HL-60/S4 (cell line): ENCODE measurements around the gene SLC6A5.
"Not testable (repeated sequence)": the region's sequence is repeated elsewhere in the genome, so short reads cannot be mapped to it uniquely, and the experiment has no call there.

Experiments used
- in situ Hi-C: fragments of 300-500 bp; cut with MboI; formaldehyde crosslinking; loops from 2 replicates; pipeline ENCODE4 v1.14.3; 2022; ENCODE audit warnings: low sequenced_read_pairs

Gene SLC6A5

DNA sequence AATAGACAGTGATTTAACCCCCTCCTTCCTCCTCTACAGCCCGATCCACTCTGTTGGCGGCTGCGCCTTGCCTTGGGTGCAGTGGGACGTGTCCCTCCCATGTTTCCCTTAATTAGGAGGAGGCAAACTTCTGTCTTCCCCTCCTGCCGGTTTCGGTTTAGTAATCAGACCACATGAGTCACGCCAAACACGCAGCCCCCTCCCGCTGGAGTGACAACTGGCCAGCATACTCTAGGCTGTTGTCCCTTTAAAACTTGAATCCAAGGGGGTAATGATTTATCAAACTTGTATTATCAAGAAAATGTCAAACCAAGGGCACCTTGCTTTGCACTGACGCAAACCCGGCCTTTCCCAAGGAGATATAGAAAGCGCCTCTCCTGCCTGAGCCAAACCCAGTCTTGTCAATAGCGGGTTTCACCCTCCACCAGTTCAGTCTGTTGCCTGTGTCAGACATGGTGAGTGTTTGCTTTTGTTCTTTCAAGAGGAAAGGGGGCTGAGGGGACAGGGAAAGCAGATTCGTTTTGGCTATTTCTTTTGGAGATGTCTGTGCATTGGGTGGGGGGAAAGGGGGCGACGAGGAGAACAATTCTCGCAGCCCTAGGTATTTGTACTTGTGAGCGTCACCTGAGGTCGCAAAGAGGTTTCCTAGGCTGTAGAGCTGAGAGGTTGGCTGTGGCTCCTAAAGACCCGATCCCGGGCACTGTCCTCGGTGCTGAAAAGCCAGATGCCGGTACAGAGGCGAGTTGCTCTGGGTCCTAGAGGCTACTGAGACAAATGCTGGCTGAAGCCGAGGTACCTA, at the start of gene SLC6A5:
TSS of gene SLC6A5 (plus strand) at position 388 of the 799 bp plus-strand sequence. CDS start at position 453, 65 bp downstream.
- in situ Hi-C loops, result no loop called here

DNA sequence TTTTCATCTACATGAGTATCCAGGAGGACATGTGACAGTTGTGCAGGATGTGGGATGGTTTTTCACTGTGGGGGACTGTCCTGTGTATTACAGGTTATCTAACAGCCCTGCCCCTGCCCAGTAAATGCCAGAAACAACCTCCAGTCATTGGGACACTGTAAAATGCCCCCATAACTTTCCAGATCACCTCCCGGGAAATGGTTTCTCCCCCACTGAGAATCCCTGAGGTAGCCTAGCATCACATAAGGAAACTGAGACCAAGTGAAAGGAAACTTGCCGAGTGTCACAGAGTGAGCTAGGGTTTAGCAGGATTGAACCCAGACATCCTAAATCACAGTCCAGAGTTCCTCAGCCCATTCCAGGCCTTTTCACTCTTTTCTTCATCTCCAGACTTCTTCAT, 48.3 kb upstream of the SLC6A5 start:
- in situ Hi-C loops, result no loop called here

DNA sequence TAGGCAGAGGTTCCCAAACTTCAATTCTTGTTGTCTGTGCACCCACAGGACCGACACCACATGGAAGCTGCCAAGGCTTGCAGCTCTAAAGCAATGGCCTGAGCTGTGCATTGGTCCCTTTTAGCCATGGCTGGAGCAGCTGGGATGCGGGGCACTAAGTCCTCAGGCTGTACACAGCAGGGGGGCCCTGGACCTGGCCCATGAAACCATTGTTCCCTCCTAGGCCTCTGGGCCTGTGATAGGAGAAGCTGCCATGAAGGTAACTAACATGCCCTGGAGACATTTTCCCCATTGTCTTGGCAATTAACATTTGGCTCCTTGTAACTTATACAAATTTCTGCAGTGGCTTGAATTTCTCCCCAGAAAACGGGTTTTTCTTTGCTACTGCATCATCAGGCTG, 43.6 kb upstream of the SLC6A5 start:
- in situ Hi-C loops, result no loop called here

DNA sequence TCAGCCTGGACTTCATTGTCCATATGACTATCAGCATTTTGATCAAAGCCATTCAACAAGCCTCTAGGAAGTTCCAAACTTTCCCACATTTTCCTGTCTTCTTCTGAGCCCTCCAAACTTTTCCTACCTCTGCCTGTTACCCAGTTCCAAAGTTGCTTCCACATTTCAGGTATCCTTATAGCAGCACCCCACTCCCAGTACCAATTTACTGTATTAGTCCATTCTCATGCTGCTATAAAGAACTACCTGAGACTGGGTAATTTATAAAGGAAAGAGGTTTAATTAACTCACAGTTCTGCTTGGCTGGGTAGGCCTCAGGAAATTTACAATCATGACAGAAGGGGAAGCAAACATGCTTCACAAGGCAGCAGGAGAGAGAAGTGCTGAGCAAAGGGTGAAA, 43.0 kb upstream of the SLC6A5 start:
- in situ Hi-C loops, result not testable (repeated sequence)

DNA sequence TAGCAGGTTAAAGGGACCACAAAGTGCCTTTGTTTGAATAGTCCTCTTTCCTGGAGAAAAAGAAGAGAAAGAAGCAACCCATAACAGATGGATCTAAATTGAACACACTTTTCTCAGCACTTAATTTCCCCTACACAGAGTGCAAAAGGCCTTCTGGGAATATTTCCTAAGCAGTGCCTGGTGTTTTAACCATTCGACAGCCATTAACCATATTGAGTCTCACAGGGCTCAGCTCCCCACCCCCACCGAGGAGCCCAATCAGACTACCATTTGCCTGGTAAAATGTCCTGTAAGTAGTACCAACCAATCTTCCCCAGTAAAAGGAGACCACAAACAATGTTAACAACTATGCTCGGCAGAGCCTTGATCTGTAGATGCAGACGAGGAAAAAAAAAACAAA, 40.7 kb upstream of the SLC6A5 start:
- in situ Hi-C loops, result no loop called here

DNA sequence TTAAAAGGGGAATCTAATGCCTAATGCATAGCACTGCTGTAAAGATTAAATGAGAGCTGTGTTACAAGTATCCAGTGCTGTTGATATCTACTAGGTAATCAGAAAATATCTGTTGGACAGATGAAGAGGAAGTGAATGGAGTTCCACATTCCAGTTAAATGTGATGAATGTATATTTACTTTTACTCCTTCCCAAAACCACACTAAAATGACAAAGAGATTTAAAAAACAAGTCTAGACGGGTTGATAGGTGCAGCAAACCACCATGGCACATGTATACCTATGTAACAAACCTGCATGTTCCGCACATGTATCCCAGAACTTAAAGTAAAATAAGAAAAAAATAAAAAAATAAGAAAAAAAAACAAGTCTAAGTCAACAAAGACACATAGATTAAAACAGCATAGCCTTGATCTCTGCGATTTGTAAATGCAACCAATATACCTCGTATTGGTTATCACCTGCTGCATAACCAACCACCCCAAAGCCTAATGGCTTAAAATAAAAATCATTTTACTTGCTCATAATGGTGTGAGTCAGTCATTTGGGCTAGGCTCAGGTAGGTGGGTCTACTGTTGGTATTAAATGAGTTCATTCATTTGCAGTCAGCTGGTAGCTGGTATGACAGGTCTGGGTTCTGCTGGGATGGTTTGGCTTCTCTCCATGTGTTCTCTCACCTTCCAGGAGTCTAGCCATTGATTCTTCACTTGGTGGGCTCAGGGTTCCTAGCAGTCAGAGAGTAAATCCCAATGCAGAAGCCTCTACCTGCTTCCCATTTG, 39.7 kb upstream of the SLC6A5 start:
- in situ Hi-C loops, result no loop called here

DNA sequence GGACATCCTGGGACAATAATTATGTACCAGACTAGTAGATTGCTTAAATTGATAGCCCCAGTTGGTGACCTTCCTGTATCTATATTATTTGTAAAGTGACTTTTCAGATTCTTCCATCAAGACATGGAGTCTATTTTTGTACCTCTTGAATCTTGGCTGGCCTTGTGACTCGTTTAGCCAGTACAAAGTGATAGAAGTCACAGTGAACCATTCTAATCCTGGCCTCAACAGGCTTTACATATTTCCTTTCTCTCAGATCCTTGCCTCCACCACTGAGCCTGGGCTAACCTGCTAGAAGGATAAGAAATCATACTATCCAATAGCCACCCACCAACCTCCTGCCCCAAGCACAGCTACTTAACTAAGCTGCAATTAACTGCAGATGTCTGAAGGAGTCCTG, 37.5 kb upstream of the SLC6A5 start:
- in situ Hi-C loops, result no loop called here

DNA sequence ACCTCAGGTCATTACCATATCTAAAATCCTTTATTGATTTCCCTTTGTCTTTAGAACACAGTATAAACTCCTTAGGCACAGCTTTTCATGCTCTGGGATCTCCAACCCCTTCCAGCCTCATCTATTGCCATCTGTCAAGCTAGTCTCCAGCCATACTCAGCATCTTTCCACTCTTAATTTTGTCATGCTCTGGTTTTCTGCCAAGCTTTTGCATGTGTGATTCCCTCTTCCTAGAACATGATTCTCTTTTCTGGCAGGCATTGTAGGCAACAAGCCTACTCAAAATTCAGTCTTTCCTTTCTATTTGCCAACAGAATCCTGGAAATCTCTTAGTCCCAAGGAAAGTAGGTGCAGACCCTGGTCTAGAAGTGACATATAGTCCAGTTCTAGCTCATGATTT, 35.5 kb upstream of the SLC6A5 start:
- in situ Hi-C loops, result no loop called here

DNA sequence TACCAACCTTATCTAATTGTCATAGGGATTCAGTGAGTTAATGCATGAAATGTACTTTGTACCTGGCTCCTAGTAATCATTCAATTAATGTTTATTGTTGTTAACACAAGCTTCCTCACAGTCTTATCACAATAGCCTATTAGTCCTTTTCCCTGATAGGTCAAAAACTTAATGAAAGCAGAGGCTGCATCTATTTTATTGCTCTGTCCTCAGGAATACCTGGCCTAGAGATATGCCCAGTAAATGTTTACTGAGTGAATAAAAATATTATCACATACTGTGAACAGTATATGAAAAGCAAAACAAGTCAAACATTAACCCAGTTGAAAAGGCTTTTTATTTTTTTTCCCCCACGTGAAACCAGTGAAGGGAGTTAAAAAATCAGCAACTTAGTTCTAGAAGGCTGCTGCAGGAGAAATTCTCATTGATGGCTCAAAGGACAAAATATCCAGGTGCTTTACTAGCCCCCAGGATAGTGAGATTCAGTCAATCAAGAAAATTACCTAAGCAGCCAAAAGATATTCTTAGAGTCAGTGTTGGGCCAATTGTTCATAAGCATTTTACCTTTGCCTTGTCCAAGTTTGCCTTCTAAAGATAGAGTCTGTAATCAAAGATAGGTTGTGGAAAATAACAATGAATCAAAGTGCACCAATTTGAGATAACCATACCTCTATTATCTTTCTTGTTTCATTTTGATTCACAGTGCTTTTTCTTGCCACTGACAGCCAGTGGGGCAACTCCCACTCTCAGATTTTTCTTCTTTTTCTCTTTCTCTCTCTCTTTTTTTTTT, 34.4 kb upstream of the SLC6A5 start:
- in situ Hi-C loops, result no loop called here

DNA sequence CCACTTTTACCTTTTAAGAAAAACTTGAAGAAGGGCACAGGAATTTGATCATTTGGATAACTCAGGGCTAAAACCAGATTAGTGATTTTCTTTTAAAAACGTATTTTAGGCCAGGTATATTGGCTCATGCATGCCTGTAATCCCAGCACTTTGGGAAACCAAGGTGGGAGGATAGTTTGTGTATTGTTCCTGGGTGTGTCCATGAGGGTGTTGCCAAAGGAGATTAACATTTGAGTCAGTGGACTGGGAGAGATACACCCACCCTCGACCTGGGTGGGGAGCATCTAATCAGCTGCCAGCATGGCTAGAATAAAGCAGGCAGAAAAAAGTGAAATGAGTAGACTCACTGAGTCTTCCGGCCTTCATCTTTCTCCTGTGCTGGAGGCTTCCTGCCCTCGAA, 33.3 kb upstream of the SLC6A5 start:
- in situ Hi-C loops, result not testable (repeated sequence)

DNA sequence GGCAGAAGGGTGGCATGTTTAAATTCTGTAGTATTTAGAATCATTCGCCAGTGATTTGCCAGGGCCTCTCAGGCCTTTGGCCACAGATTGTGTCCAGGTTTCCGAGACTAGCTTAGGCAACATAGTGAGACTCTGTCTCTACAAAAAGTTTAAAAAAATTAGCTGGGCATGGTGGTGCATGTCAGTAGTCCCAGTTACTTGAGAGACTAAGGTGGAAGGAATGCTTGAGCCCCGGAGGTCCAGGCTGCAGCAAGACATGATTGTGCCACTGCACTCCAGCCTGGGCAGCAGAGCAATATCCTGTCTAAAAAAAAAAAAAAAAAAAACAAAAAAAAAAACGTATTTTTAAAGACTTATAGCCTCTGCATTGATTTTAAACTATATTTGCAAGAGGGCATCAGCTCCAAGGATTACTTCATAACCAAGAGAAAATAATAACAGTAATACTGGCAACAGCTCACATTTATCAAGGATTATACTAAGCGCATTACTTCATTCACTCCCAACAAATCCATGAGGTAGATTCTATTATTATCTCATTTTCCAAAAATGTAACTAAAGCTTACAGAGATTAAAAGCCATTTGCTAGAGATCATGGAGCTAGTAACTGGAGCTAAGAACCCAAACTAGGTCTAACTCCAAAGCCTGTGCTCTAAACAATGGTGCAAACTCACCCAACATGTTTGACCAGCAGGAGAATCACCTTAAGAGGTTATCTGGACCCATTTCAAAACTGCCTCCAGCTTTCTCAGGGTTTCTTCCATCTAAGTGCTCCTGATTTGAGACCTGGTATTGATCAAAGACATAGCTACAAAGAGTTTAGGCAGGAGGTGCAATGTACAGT, 32.6 kb upstream of the SLC6A5 start:
- in situ Hi-C loops, result no loop called here

DNA sequence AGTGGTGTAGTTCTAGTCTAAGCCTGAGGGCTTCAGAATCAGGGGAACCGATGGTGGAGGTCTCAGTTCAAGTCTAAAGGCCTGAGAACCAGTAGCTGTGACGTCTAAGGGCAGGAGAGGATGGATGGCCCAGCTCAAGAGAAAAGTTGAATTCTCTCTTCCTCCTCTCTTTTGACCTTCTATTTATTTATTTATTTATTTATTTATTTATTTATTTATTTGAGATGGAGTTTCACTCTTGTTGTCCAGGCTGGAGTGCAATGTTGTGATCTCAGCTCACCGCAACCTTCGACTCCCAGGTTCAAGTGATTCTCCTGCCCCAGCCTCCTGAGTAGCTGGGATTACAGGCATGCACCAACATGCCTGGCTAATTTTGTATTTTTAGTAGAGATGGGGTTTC, 19.7 kb upstream of the SLC6A5 start:
- in situ Hi-C loops, result not testable (repeated sequence)

DNA sequence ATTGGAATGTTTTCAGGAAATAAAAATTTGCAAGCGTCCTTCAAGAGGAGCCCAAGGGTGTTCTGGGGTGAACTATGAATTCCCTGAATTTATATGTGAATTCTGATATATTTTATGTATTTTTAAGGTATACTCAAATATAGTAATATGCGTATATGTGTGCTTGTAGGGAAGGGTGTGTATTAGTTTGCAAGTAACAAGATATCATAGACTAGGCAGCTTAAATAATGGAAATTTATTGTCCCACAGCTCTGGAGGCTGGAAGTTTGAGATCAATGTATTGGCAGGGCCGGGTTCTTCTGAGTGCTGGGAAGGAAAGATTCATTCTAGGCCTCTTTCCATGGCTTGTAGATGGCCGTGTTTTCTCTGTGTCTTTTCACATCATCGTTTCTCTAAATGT, 16.2 kb upstream of the SLC6A5 start:
- in situ Hi-C loops, result no loop called here

DNA sequence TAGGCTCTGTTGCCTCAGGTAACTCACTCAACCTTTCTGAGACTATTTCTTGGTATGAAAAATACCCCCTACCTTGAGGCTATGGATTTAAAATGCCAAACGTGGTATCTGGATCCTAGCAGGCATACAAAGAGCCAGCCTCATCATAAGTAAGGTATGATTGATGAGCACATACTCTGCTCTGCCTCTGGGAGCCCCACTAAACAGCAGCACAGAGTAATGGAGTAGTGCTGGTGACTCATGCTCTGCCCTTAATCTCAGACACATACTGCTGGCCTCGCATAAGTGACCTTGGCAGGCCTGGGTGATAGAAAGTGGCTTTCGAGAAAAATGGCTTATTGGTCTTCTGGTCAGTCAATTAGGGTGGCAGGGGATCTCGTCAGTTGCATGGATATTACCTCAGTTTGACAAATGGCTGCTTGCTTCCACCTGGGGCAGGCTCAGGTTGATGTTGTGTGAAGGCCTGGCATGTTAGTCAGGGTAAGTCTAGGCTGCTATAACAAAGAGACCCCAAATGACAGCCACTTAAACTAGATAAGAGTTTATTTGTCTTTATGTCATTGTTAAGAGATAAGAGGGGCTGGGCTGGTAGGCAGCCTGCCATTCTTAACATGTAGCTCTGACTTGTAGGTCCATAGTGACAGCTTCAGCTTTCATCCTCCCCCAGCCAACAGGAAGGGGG, 15.2 kb upstream of the SLC6A5 start:
- in situ Hi-C loops, result no loop called here

DNA sequence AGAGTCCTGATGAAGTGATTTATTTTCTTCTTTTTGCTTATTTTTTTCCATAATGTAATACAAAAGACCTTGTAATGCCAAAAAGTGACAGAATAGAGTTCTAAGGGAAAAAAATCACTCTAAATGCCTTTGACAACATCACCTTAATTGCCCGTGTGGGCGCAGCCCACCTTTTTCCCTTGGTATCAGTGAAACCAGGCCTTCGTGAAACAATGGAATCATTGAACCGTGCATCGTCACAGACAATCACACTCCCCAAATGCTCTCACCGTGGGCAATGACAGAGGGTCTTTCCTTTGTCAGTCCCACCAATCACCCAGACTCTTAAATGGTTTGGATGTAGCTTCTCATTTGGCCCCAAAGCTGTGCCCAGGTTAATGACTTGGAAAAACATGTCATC, 9.6 kb upstream of the SLC6A5 start:
- in situ Hi-C loops, result no loop called here

DNA sequence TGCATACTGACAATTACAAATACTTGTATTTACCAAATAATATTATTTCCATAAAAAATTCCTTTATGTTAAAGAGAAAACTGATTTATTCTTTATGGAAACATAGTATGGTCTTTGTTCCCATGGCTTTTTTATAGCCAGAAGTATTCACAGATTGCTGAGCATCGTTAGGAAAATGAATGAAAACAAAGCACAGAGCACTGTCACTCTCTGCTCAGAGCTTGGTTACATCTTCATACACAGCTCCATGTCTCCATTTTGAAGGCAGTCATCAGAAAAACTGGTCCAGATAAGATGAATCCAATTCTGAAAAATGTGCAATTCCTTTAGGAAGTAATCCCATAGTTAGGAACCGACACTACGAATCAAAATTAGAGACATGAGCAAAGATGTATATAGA, 9.0 kb upstream of the SLC6A5 start:
- in situ Hi-C loops, result no loop called here

DNA sequence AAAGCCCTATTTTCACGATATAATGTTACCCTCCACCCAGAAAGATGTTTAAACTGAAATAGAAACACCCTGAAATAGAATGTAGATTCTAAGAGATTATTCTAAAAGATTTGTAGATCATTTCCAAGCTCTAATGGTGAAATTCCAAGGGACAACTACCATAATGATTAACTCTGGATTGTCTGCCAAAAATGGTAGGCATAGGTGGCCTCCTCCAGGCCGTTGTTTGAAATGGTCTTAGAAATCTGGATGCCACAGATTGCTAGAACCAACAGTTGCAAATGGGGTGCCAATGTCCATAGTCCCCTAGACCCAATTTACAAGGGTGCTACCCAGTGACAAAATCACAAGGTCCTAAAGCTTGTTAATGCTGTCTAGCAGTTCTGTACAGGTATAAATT, 6.7 kb upstream of the SLC6A5 start:
- in situ Hi-C loops, result no loop called here

DNA sequence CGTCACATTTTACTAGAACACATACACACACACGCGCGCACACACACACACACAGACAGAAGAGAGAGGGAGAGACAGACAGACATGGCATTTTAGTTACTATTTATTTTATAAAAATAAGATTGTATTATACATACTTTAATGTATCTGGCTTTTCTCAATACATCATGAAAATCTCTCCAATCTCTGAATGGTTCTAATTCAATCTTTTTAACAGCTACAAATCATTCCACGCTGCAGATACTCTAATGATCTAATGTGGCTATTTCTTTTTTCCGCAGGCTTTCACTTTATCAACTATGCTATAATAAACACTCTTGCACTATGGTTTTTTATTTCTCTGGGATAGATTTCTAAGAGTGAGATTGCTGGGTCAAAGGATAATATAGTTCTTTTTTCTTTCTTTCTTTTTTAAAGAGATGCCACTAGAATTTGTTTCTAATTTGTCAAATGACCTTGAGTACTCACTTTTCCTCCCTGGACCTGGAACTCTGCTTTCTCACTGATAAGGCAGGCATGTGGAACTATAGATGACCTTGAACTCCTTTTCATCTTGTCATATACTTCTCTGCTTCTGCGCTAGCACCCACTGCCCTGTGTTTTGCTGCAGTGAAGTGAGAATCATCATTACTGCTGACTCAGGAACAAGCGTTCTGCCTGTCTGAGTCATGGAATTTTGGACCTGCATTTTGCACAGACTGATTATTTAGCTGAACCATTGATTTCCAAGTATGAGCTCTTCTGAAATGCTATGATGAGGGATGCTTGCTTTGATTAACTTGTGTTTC, 4.9 kb upstream of the SLC6A5 start:
- in situ Hi-C loops, result no loop called here

DNA sequence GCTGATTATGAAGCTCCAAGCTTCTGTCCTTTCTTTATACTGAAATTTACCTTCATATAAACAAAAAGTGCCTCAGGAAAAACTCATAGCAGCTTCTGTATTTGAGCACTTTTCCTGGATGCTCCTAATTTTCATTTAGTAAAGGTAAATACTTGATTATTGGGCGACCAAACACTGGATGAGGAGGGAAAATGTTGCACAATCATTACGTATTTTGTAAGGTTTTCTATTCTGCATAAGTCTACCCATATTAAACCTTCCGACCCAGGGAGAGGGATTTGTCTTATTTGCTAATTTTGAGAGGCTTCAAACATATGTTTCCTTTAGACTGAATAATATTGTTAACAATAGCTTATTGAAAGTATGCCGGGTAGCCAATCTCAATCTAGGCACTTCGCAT, 4.3 kb upstream of the SLC6A5 start:
- in situ Hi-C loops, result no loop called here
